HEK293 (cell line): Measurements from ENCODE around the gene NUF2.

ENCODE experiments used
- PRDM10 ChIP-seq: fragments of 450-650 bp; formaldehyde crosslinking; IDR thresholded peaks from 2 replicates; pipeline ENCODE4 v1.5.1; 2016; ENCODE audit warnings: missing biosample characterization, missing genetic modification characterization
- SALL2 ChIP-seq: fragments of 450-650 bp; formaldehyde crosslinking; IDR thresholded peaks from 2 replicates; pipeline ENCODE4 v1.5.0; 2017; ENCODE audit warnings: missing biosample characterization, mild to moderate bottlenecking, missing genetic modification characterization, borderline replicate concordance
- SP2 ChIP-seq: fragments of 450-650 bp; formaldehyde crosslinking; IDR thresholded peaks from 2 replicates; pipeline ENCODE4 v1.5.1; 2016; ENCODE audit warnings: missing biosample characterization, missing genetic modification characterization
- ZNF174 ChIP-seq: fragments of 450-650 bp; formaldehyde crosslinking; IDR thresholded peaks from 2 replicates; pipeline ENCODE4 v1.5.0; 2017; ENCODE audit warnings: missing biosample characterization, mild to moderate bottlenecking, missing genetic modification characterization
- ZNF529 ChIP-seq: fragments of 450-650 bp; formaldehyde crosslinking; IDR thresholded peaks from 2 replicates; pipeline ENCODE4 v1.5.1; 2017; ENCODE audit warnings: missing genetic modification characterization, missing biosample characterization; ENCODE audit not compliant: insufficient replicate concordance
- TF ChIP-seq, protein P1 (sequence below): fragments of 450-650 bp; formaldehyde crosslinking; IDR thresholded peaks from 2 replicates; pipeline ENCODE4 v1.5.1; 2016; ENCODE audit warnings: missing biosample characterization, missing genetic modification characterization

GRCh38 chr1:163295949-163296348 is 25.8 kb upstream of the NUF2 start:
- no peak for TF ChIP-seq SALL2
- no peak for TF ChIP-seq ZNF529
- no peak for TF ChIP-seq SP2 (tag by site-specific recombination)
- TF ChIP-seq PRDM10, result no peak
- TF ChIP-seq, protein P1, sequence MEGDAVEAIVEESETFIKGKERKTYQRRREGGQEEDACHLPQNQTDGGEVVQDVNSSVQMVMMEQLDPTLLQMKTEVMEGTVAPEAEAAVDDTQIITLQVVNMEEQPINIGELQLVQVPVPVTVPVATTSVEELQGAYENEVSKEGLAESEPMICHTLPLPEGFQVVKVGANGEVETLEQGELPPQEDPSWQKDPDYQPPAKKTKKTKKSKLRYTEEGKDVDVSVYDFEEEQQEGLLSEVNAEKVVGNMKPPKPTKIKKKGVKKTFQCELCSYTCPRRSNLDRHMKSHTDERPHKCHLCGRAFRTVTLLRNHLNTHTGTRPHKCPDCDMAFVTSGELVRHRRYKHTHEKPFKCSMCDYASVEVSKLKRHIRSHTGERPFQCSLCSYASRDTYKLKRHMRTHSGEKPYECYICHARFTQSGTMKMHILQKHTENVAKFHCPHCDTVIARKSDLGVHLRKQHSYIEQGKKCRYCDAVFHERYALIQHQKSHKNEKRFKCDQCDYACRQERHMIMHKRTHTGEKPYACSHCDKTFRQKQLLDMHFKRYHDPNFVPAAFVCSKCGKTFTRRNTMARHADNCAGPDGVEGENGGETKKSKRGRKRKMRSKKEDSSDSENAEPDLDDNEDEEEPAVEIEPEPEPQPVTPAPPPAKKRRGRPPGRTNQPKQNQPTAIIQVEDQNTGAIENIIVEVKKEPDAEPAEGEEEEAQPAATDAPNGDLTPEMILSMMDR, result no peak
- TF ChIP-seq ZNF174 (tag by site-specific recombination), result no peak
